ENCODE results near the gene PNPLA3.

The PNPLA3 gene

GRCh38 chr22:43923631-43924464 lies at the start of gene PNPLA3:
Gene PNPLA3, plus strand, starts transcription at chr22:43923805. Its CDS starts 107 bp downstream, at chr22:43923912.
- DNase-seq (ENCODE audit: low read depth) = peak; percentile 85

- no peak for DNase-seq (ENCODE audit: low read depth)
These were observed 46.6 kb upstream of the PNPLA3 start for GRCh38 chr22:43876866-43877509.

- DNase-seq (ENCODE audit: low read depth) = peak; percentile 32
These were observed 45.4 kb upstream of the PNPLA3 start for GRCh38 chr22:43878079-43878795.

- DNase-seq (ENCODE audit: low read depth) = no peak
These were observed 44.6 kb upstream of the PNPLA3 start for GRCh38 chr22:43878831-43879550.

- DNase-seq (ENCODE audit: low read depth) = no peak
These were observed 43.6 kb upstream of the PNPLA3 start for GRCh38 chr22:43879901-43880540.

GRCh38 chr22:43880541-43880991 lies 43.0 kb upstream of the PNPLA3 start:
- DNase-seq (ENCODE audit: low read depth) = no peak

GRCh38 chr22:43881091-43882061 lies 42.2 kb upstream of the PNPLA3 start:
- DNase-seq (ENCODE audit: low read depth) = no peak

- DNase-seq (ENCODE audit: low read depth) = no peak
These were observed 41.4 kb upstream of the PNPLA3 start for GRCh38 chr22:43882122-43882767.

GRCh38 chr22:43883012-43883661 lies 40.5 kb upstream of the PNPLA3 start:
- DNase-seq (ENCODE audit: low read depth) = peak; percentile 46

- no peak for DNase-seq (ENCODE audit: low read depth)
These were observed 39.7 kb upstream of the PNPLA3 start for GRCh38 chr22:43883719-43884415.

GRCh38 chr22:43884600-43885318 lies 38.8 kb upstream of the PNPLA3 start:
- DNase-seq (ENCODE audit: low read depth) = no peak

- DNase-seq (ENCODE audit: low read depth) = no peak
These were observed 38.3 kb upstream of the PNPLA3 start for GRCh38 chr22:43885319-43885671.

- no peak for DNase-seq (ENCODE audit: low read depth)
These were observed 37.8 kb upstream of the PNPLA3 start for GRCh38 chr22:43885786-43886185.

GRCh38 chr22:43886231-43886630 lies 37.4 kb upstream of the PNPLA3 start:
- no peak for DNase-seq (ENCODE audit: low read depth)

GRCh38 chr22:43887391-43887790 lies 36.2 kb upstream of the PNPLA3 start:
- no peak for DNase-seq (ENCODE audit: low read depth)

GRCh38 chr22:43888740-43889139 lies 34.9 kb upstream of the PNPLA3 start:
- no peak for DNase-seq (ENCODE audit: low read depth)

- no peak for DNase-seq (ENCODE audit: low read depth)
These were observed 34.3 kb upstream of the PNPLA3 start for GRCh38 chr22:43889201-43889859.

GRCh38 chr22:43889860-43890253 lies 33.7 kb upstream of the PNPLA3 start:
- no peak for DNase-seq (ENCODE audit: low read depth)

All from fibroblast of gingiva (primary cell).